Esophagus squamous epithelium (tissue), 4 donors: ENCODE data around the gene GSPT2.
"Not testable (repeated sequence)": the region's sequence is repeated elsewhere in the genome, so short reads cannot be mapped to it uniquely, and the experiment has no call there.

ENCODE experiments used
- POLR2A ChIP-seq, 4 donors: fragments of 450-650 bp; IDR thresholded peaks; one replicate each; pipeline ENCODE4 v1.6.1; 2017; ENCODE audit warnings: antibody characterized with exemption in 4 of 4, mild to moderate bottlenecking in 4 of 4, moderate library complexity in 3 of 4
- TF ChIP-seq, protein P1 (sequence below), 6 experiments: fragments of 450-650 bp in 4 of 6; fragments of 200-600 bp in 2 of 6; sonication (generic) in 2 of 6; IDR thresholded peaks; one replicate each; pipeline ENCODE4 v1.5.1; 2016 to 2019; ENCODE audit warnings: antibody characterized with exemption in 6 of 6, mild to moderate bottlenecking in 4 of 6, moderate library complexity in 4 of 6

DNA sequence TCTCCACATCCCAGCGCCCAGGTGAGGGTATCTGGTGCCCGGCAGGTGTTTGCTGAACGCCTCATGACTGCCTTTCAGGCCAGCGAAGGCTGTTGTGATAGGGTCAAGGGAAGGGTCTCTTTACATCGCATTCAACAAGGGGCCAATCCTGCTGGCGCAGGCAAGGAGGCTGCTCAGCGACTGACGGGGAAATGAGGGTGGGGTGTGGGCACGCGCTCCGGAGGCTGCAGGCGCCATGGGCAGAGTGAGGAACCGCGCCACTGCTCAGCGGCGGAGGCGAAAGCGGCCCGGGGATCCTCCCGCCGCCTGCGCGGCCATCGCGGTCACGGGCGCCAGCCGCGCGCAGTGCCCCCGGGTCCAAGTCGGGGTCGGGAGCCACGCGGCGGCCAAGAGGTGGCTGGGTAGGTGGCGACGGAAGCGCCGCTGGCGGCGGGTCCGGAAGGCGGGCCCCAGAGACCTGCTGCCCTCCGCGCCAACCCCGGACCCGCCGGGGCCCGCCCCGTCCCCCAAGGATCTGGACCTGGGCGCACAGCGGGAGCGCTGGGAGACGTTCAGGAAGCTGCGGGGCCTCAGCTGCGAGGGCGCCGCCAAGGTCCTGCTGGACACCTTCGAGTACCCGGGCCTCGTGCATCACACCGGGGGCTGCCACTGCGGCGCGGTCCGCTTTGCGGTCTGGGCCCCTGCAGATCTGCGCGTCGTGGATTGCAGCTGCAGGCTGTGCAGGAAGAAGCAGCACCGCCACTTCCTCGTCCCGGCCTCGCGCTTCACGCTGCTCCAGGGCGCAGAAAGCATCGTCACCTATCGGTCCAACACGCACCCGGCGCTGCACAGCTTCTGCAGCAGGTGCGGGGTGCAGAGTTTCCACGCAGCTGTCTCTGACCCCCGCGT, 32.7 kb upstream of the GSPT2 start, which contains the start of gene CENPVL1:
- TF ChIP-seq, protein P1, sequence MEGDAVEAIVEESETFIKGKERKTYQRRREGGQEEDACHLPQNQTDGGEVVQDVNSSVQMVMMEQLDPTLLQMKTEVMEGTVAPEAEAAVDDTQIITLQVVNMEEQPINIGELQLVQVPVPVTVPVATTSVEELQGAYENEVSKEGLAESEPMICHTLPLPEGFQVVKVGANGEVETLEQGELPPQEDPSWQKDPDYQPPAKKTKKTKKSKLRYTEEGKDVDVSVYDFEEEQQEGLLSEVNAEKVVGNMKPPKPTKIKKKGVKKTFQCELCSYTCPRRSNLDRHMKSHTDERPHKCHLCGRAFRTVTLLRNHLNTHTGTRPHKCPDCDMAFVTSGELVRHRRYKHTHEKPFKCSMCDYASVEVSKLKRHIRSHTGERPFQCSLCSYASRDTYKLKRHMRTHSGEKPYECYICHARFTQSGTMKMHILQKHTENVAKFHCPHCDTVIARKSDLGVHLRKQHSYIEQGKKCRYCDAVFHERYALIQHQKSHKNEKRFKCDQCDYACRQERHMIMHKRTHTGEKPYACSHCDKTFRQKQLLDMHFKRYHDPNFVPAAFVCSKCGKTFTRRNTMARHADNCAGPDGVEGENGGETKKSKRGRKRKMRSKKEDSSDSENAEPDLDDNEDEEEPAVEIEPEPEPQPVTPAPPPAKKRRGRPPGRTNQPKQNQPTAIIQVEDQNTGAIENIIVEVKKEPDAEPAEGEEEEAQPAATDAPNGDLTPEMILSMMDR (IDR thresholded peaks at IDR 0.05): not testable (repeated sequence)
- TF ChIP-seq POLR2A (IDR thresholded peaks at IDR 0.05): not testable (repeated sequence)
